Loucy (cell line): ENCODE measurements around the gene TRABD2B.

Source experiments
- EZH2phosphoT487 ChIP-seq: fragments of 200-600 bp; IDR thresholded peaks from 2 replicates; pipeline ENCODE4 v1.6.1; 2018; ENCODE audit warnings: antibody characterized with exemption, mild to moderate bottlenecking, moderate library complexity, borderline replicate concordance
- TF ChIP-seq, protein P1 (sequence below): fragments of 200-600 bp; sonication (generic); conservative IDR thresholded peaks from 2 replicates; pipeline ENCODE4 v1.5.1; 2014; ENCODE audit warnings: mild to moderate bottlenecking, antibody characterized with exemption, low read length

- TF ChIP-seq, protein P1, sequence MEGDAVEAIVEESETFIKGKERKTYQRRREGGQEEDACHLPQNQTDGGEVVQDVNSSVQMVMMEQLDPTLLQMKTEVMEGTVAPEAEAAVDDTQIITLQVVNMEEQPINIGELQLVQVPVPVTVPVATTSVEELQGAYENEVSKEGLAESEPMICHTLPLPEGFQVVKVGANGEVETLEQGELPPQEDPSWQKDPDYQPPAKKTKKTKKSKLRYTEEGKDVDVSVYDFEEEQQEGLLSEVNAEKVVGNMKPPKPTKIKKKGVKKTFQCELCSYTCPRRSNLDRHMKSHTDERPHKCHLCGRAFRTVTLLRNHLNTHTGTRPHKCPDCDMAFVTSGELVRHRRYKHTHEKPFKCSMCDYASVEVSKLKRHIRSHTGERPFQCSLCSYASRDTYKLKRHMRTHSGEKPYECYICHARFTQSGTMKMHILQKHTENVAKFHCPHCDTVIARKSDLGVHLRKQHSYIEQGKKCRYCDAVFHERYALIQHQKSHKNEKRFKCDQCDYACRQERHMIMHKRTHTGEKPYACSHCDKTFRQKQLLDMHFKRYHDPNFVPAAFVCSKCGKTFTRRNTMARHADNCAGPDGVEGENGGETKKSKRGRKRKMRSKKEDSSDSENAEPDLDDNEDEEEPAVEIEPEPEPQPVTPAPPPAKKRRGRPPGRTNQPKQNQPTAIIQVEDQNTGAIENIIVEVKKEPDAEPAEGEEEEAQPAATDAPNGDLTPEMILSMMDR = no peak
- TF ChIP-seq EZH2phosphoT487 = no peak
These were observed 193.2 kb downstream of the TRABD2B start for GRCh38 chr1:47803815-47804501.
